ENCODE data around the gene TESMIN.

The TESMIN gene, protein sequence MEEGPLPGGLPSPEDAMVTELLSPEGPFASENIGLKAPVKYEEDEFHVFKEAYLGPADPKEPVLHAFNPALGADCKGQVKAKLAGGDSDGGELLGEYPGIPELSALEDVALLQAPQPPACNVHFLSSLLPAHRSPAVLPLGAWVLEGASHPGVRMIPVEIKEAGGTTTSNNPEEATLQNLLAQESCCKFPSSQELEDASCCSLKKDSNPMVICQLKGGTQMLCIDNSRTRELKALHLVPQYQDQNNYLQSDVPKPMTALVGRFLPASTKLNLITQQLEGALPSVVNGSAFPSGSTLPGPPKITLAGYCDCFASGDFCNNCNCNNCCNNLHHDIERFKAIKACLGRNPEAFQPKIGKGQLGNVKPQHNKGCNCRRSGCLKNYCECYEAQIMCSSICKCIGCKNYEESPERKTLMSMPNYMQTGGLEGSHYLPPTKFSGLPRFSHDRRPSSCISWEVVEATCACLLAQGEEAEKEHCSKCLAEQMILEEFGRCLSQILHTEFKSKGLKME

DNA sequence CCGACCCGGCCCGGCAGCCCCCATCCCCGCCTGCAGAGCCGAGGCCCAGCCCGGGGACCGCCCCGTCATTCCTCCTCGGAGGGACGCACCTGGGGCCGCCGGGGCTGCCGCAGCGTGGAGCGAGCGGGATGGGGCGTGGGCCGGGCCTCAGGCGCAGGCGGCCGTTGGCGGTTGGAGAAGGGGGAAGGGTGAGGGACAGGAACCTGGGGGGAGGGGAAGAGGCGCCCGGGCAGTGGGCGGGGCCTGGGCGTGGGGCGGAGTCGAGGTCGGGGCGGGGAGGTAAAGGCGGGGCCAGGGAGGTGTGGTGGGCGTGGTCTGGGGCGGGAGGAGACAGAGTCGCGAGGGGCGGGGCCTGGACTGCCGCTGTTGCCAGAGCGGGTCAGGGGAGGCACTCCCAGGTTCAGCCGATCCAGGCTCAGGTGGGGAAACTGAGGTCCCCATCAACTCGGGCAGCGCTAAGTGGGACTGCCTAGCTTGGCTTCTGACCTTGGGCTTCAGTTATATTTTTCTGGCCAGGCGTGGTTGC lies at the start of gene TESMIN:
Gene TESMIN, minus strand, starts transcription at position 190 of the 526 bp plus-strand sequence. CDS start 860 bp downstream, outside the sequence.
- peak; percentile 87 for DNase-seq

DNA sequence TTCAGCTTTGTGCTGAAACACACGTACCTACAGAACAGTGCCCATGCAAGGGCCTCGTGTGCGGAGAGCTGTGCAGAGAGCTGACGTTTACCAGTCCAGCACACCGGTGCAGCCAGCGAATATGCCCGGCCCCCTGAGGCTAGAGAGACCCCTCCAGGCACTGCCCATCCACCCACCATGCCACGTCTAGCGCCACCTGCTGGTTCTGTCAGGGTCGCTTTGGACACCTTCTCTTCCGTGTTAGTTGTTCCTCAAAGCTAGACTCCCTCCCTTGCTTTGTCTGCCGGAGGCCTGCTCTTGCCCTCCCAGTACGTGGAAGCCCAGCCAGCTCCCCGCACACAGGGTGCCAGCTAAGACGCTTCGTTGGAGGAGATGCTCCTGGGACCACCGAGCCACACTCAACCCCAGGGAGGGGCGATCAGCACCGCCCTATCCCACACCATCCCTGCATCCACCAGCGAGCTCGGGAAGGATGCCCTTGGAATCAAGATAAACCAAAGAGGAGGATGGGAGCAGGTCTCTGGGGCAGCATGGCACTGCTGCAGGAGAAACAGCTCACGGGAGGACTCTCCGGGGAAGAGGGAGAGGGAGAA lies 47.0 kb upstream of the TESMIN start:
- peak; percentile 15 for DNase-seq

DNA sequence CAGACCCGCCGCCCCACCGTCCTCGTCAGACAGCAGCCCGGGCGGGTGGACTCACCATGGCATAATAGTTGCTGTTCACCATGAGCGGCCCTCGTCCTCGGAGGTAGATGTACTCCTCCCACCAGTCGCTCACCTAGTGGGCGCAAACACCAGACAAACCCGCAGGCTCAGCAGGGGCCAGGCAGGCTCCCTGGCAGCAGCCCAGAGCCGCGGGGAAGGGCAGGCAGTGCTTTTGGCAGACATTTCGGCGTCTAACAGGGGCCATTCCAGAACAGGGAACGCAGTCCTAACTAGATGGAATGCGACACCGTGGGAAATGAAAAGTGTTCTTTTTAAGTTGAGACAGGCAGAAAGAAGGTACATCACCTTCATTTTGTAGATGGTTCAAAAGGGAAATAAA lies 45.5 kb upstream of the TESMIN start:
- no peak for DNase-seq

DNA sequence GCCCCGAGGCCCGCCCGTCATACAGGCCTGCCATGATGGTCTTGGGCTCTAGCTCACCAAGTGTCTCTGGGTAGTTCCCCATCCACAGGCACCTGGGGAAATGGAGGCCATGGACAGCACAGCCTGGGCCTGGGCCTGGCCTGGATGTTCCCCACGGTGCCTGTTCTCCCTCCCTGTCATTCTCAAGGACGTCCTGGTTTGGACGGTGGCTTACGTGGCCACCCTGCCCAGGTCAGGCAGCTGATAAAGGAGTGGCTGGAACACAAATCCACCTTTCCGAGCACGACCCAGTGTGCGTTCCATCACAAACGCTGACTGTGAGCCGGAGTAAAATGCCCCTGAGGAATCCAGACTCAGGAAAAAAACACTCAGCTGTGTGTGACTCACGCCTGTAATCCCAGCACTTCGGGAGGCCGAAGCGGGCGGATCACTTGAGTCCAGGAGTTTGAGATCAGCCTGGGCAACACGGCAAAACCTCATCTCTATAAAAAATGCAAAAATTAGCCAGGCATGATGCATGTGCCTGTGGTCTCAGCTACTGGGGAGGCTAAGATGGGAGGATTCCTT lies 41.2 kb upstream of the TESMIN start:
- no peak for DNase-seq

DNA sequence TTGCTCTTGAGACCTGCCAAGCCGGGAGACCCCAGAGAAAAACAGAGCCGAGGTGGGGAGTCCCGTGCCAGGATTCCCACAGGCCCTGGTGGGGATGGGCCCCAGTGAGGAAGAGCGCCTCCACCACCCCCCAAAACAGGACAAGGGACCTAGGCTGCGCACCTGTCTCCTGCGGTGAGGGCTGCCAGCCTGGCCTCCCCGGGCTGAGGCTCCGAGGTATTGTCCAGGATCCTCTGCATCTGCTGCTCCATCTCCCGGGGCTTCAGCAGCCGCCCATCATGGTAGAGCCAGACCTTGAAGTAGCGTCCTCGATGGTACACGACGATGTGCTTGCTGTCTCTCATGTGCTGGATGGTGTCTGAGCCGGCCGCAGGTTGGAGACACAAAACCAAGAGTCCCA lies 33.3 kb upstream of the TESMIN start:
- no peak for DNase-seq

DNA sequence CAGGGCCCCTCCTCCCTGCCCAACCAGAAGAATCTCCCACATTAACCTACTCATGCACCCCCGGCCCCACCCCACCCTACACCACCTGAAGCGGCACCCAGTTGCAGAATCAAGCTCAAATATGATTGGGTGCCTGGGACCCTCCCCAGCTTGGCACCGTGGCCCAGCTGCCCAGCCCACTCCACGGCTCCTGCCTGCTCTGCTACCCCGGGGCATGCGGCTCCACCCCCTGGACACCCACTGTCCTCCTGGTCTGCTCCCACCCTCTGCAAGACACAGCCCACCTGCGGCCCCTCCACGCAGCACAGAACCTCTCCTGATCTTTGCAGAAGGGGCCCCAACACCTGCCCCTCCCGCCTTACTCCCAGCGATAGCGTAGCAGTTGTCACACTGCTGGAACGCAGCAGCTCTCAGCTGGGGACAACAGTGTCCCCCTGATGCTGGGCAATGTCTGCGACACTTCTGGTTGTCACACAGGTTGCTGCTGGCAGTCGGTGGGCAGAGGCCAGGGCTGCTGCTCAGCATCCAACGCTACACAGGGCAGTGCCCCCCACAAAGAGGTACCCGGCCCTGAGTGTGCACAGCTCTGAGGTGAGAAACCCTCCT lies 32.0 kb upstream of the TESMIN start:
- DNase-seq, result no peak

DNA sequence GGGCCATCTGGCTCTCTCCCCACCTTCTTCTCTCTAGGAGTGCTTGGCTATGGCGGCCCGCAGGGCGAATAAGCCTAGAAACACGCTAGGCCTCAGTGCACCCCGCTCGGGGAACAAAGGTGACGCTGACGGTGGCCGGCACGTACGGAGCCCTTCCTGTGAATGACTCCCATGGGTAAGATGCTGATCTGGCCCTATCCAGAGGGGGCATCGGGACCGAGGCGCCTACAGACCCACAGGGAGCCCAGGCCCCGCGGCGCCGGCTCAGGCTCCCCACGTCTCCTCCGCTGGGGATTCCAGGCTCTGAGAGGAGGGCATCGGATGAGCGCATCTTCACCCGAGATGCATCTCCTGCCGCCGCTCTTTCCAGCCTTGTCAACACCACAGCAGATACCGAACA lies 31.4 kb upstream of the TESMIN start:
- DNase-seq, result no peak

DNA sequence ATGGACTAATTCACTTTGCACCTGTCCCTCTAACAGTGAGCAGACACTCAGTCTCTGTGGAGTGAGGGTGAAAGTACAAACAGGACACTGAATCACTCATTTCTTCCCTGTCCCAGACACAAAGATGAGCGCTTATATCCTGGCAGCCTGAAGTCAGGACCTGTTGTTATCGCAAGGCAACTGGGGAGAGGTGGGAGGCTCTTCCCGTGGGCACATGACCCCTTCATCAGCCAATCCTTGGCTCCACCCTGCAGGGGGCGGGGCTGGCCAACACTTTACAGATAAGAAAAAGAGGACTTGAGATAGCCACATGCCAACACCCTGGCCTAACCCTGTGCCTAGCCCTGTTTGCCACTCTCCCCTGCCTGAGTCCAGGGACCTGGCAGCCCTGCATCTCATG lies 29.5 kb upstream of the TESMIN start:
- DNase-seq, result no peak

DNA sequence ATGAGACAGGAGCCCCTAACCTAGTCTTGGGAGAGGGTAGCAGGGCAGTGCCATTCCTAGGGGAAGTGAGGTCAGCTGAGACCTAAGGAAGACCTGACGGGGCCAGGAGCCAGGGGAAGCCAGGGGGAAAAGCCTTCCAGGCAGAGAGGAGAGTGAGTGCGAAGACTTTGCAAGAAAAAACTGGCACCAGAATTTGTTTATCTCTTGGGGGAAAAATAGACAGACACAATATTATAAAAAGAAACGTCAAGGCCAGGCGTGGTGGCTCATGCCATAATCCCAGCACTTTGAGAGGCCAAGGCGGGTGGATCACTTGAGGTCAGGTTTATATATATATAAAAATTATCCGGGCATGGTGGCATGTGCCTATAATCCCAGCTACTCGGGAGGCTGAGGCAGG lies 26.9 kb upstream of the TESMIN start:
- DNase-seq, result no peak

DNA sequence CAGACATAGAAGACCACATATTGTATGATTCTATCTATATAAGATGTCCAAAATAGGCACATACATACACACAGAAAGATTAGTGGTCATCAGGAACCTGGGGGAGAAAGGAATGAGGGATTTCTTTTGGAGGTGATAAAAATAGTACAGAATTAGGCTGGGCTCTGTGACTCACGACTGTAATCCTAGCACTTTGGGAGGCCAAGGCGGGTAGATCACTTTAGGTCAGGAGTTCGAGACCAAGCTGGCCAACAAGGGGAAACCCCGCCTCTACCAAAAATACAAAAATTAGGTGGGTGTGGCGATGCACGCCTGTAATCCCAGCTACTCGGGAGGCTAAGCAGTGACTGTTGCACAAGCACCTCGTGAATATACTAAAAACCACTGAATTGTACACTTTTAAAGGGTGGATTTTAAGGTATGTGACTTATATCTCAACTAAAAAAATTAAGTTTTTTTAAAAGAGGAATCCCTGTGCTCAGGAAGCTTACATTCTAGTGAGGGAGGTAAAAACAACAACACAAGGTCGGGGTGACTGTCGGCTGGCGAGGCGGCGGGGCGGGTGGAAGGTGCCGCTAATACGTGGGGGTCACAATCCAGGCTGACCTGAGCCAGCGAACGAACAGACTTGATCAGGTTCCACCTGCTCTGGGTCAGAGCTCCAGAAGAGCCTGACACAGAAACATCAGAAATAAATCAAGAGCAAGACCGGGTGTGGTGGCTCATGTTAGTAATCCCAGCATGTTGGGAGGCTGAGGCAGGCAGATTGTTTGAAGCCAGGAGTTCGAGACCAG lies 25.3 kb upstream of the TESMIN start:
- no peak for DNase-seq

DNA sequence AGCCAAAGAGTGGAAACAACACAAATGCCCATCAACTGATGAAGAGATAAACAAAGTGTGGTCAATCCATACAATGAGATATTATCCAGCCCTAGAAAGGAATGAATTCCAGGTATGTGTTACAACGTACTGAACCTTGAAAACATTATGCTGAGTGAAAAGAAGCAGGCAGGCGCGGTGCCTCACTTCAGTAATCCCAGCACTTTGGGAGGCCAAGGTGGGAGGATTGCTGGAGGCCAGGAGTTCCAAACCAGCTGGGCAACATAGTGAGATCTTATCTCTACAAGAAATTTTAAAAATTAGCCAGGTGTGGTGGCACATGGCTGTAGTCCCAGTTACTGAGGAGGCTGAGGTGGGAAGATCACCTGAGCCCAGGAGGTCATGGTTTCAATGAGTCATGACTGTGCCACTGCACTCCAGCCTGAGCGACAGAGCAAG lies 24.6 kb upstream of the TESMIN start:
- DNase-seq, result no peak

DNA sequence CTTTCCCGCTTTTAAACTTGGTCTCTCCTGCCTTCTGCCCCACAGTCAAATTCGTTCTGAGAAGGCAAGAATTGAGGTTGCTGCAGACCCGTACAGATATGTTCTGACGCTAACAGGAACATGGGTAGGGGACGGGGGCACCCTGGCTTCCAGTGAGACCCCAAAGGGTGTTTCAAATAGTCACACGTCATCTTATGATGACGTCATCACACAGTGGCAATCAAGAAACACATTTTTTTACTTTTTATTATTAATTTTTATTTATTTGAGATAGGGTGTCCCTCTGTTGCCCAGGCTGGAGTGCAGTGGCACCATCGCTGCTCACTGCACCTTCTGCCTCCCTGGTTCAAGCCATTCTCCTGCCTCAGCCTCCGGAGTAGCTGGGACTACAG lies 22.9 kb upstream of the TESMIN start:
- no peak for DNase-seq

DNA sequence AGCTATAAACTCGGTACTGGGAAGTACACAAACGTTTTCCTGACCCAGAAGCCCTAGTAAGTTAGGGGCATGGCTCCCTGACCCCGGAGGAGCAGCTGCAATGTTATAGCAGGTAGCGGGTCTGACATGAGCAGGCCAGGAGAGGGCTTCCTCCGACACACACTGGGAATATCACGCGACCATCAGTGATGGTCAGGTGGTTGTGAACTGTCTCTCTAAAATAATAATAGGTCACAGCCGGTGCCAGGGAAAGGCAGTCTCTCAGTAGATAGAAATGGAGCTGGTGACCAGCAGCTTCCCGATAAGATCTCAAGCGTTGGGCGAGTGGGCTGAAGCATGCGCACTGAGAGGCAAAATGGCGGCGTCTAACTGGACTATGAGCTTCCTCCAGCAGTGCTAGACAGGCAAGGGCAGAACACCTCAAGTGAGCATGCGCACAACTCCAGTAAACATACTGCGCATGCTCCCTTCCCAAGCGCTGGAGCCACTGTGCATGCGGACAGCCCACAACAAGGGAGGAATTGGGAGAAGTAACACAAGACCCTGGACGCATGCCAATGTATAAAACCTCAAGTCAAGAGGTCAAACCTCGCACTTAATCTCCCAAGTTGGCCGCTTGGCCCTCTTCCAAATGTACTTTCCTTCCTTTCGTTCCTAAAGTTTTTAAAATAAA lies 22.3 kb upstream of the TESMIN start:
- no peak for DNase-seq

DNA sequence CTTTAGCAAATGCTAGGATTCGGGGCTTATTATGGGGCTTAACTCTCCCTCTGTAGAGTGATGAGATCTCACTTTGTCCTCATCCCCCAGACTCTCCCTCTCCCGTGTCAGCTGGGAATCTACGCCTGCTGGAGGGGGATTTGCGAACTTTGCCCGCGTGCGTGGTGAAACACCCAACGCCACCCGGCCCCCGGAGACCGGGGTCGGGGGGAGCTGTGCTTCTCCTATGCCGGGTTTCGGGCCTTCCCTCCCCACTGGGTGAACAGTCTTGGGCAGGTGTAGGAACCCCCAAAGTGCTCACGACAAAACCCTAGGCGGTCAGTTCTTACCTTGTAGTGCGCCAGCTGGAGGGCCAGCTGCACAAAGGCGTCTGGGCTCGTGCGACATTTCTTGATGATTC lies 21.6 kb upstream of the TESMIN start:
- no peak for DNase-seq

DNA sequence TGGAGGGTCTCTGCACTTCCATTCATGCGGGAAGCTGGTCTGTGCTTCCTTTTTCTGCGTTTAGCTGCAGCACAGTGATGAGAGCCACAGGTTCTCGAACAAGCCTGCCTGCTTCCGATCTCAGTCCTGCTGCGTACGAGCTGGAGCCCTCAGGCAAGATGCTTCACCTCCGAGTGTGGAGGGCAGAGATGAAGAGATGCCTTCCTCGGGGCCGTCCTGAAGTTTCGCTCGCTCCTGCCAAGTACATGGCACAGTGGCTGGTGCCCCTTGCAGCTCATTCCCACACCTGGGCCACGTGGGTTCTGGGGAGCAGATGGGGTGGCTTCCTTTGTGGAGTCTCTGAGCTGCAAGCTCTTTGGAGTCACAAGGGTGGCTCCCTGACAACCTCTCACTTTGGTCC lies 19.5 kb upstream of the TESMIN start:
- no peak for DNase-seq

DNA sequence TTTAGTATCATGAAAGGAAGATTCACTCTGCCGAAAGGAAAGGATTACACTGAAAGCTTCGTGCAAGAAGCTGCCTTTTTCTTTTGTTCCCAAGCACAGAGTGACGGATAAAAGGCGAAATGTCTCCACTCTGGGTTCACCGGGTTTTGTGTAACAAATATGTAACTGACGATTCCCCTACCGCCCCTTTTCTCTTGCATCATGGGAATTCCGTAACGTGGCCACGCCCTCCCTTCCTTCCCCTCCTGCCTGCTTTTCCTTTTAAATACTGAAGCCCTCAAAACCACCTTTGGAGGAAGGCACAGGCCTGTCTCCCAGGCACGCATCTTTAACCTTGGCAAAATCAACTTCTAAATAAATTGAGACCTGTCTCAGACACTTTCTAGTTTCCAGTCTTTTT lies 16.4 kb upstream of the TESMIN start:
- DNase-seq, result no peak

DNA sequence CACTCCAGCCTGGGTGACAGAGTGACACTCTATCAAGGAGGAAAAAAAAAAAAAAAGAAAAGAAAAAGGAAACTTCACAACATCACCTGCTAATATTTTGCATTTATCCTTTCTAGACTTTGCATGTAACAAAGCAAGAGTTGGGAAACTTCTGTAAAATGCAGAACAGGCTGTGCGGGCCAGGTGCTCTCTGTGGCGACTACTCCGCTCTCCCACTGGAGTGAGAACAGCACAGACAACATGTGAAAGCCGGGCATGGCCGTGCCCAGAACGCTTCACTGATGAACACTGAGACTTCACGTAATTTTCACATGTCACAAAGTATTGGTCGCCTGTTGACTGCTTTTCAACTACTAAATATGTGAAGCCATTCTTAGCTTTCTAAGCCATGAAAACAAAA lies 15.5 kb upstream of the TESMIN start:
- DNase-seq, result no peak

DNA sequence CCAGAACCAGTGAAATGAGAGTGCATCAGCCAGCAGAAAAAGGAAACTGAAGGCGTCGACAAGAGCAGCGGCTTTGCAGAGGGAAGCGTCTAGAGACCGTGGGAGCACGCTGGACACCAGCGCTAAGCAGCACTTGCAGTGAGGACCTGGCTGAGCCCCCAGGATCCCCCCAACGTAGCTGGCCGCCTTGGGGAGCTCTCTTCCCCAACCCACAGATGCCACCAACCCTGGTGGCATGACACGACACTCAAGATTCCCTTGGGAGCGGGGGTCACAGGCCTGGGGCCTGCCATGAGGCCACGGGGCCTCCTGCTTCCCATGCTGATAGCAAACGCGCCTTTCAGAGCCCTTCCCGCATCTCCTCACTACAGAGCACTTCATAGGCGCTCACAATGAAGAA lies 13.4 kb upstream of the TESMIN start:
- DNase-seq, result no peak

DNA sequence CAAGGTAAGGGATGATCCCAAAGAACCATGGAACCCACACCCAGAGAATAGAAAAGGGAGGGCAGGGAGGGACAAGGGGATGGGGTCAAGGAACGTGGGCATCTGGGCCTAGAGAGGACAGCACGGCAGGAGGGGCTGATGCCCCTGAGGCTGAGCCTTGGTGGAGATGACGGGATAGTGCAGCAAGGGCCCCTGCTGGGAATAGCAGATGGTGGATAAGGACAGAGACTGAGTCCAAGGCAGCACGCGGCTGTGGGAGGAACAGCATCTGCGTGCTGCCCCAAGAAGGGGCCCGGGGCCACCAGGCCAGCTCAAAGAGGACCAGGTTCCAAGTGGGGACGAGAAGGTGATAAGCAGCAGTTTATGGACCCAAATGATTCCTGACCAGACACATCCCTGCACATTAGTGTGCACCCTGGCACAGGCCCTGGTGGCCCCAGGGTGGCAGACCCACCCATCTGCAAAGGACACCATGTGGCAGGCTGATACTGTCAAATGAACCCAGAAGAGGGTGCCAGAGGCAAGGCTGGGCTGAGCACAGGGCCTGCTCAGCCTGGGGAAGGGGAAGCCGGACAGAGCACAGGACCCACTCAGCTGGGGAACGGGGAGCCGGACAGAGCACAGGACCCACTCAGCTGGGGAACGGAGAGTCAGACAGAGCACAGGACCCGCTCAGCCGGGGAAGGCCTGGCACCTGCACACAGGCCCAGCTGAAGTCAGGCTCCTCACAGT lies 12.8 kb upstream of the TESMIN start:
- no peak for DNase-seq

DNA sequence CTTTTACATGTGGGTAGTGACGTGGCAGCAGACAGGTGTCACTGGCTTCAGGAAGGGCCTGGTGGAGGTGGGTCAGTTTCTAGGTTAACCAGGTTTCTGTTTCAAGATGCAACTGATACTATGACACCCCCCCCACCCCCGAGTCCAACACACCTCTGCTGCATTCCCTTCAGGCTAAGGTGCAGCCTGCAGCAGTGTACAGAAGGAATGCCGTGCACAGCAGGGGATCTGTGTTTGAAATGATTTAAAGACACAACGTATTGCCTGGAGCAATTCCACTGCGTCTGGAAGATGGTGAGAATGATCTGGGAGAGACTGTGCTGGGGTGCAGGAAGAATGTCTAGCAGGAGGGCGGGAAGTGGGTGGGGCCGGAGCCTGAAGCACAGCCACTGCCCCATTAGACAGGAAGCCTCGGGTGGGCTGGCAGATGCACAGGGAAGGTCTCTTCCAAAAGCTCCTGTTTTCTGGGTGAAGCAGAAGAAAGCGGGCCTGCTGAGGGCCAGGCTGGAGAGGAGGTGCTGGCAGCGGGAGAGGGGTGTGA lies 11.9 kb upstream of the TESMIN start:
- DNase-seq, result no peak

DNA sequence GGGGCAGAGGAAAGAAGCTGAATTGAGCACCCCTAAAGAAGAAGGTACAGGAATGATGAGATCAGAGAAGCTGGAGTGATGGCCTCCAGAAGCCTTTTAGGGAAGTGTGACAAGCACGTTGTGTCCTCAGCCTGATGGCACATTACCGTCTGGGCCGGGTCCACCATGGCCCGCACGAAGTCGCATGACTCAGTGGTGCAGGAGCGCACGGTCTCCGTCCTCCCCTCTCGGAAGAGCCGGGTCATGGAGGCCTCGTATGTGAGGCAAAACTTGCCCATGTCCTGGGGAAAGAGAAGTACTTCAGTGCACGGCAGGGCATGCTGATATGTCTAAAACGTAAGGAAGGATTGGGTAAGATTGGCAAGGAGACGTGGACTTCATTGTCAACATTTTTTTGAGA lies 11.2 kb upstream of the TESMIN start:
- DNase-seq, result no peak

All from NCI-H1092 treated with DMSO at 0.1 percent for 48 hours (cell line).